ENCODE measurements around the gene DCAF8L1. TPM values are rescaled to one million over a fixed set of nuclear protein-coding genes. Genes with fewer than 3 reads are reported as not detected.

Gene DCAF8L1
- total RNA-seq, 6 experiments from 2014 or later: not detected

DNA sequence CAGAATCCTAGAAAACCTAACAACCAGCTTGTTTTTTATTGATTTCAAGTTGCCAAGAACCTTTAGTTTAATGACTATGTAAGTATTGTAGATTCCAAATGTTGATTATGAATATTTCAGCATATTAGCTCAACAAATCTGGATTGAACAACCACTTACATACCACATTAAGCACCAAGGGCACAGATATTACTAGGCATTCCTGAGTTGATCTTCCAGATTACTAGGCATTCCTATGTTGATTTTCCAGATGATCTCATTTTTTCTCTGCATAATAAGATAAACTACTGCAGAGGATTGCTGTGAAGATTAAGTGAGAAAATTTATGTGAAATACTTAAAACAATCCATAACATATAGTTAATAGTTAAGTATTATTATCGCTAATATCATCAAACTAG lies 17.4 kb upstream of the DCAF8L1 start:
- intact Hi-C loops (cut with DNase I): no loop called here
- no peak for ATAC-seq
- Histone ChIP-seq H3K36me3 (no peaks in the 10 kb centered on the region), H3K27me3 (peaks cover 0 to 4% of the 10 kb centered on the region in 2 donors), H3K9me3 (no peaks in the 10 kb centered on the region), H3K4me3 (no peak overlapping the region), H3K4me1 (no peaks in the 10 kb centered on the region), H3K27ac (no peak overlapping the region)
- TF ChIP-seq, protein P1, sequence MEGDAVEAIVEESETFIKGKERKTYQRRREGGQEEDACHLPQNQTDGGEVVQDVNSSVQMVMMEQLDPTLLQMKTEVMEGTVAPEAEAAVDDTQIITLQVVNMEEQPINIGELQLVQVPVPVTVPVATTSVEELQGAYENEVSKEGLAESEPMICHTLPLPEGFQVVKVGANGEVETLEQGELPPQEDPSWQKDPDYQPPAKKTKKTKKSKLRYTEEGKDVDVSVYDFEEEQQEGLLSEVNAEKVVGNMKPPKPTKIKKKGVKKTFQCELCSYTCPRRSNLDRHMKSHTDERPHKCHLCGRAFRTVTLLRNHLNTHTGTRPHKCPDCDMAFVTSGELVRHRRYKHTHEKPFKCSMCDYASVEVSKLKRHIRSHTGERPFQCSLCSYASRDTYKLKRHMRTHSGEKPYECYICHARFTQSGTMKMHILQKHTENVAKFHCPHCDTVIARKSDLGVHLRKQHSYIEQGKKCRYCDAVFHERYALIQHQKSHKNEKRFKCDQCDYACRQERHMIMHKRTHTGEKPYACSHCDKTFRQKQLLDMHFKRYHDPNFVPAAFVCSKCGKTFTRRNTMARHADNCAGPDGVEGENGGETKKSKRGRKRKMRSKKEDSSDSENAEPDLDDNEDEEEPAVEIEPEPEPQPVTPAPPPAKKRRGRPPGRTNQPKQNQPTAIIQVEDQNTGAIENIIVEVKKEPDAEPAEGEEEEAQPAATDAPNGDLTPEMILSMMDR (IDR thresholded peaks at IDR 0.05): no peak
- no peak for TF ChIP-seq POLR2A (IDR thresholded peaks at IDR 0.05)
- 50% methylated on average over 1 of the region's 1 CpG for WGBS (ENCODE audit: insufficient coverage, low coverage, low lambda C conversion rate, missing lambda C conversion rate)
- DNase-seq: no peak

DNA sequence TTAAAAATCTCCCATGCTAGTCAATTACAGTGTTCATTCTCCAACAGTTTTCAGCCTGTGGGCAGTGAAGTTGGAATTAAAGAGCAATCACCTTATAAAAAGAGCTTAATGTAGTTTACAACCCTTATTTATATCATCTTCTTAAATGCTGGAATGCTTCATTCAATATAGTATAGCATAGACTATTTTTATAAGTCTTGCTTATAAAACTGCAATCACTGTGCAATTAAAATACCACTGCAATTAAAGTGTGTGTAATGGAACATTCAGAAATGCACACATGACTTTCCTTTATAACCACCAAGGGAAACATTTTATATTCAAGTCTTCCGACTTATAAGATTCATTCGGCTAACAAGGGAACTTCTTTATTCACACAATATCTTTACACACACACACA lies 16.4 kb upstream of the DCAF8L1 start:
- no peak overlapping the region for H3K27ac ChIP-seq
- no peak overlapping the region for H3K4me3 ChIP-seq
- intact Hi-C loops (cut with DNase I): no loop called here
- no peak for DNase-seq
- H3K9me3 ChIP-seq: no peaks in the 10 kb centered on the region
- TF ChIP-seq, protein P1 (IDR thresholded peaks at IDR 0.05): no peak
- no peak for TF ChIP-seq POLR2A (IDR thresholded peaks at IDR 0.05)
- 76% methylated on average over 2 of the region's 2 CpGs for WGBS (ENCODE audit: insufficient coverage, low coverage, low lambda C conversion rate, missing lambda C conversion rate)
- no peaks in the 10 kb centered on the region for H3K4me1 ChIP-seq
- H3K27me3 ChIP-seq: peaks cover 0 to 4% of the 10 kb centered on the region in 2 donors
- H3K36me3 ChIP-seq: no peaks in the 10 kb centered on the region
- ATAC-seq: no peak

DNA sequence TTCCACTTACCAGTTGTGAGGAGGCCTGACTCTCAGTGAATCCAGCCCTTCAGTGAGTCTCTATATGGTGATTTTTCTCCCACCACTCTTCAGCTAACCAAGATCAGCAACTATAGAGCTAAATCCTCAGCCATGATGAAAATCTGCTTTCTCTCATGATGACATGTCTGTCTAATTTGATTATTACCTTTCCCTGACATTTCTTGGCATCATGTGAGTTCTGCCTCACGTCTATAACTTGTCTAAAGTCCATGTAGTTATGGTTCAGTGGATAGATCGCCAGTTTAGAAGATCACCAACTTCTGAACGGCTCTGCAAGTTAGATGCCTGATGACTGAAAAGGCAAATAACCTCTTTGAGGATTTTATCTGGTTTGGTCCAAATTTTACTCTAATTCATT lies 14.9 kb upstream of the DCAF8L1 start:
- WGBS (ENCODE audit: insufficient coverage, low coverage, low lambda C conversion rate, missing lambda C conversion rate): 52% methylated on average over 3 of the region's 3 CpGs
- Histone ChIP-seq H3K27me3 (peaks cover 0 to 4% of the 10 kb centered on the region in 2 donors), H3K4me3 (no peak overlapping the region), H3K9me3 (no peaks in the 10 kb centered on the region), H3K36me3 (no peaks in the 10 kb centered on the region), H3K4me1 (no peaks in the 10 kb centered on the region), H3K27ac (no peak overlapping the region)
- DNase-seq (no peak), ATAC-seq (no peak)
- intact Hi-C loops (cut with DNase I): no loop called here
- TF ChIP-seq, protein P1 (IDR thresholded peaks at IDR 0.05): no peak
- no peak for TF ChIP-seq POLR2A (IDR thresholded peaks at IDR 0.05)

DNA sequence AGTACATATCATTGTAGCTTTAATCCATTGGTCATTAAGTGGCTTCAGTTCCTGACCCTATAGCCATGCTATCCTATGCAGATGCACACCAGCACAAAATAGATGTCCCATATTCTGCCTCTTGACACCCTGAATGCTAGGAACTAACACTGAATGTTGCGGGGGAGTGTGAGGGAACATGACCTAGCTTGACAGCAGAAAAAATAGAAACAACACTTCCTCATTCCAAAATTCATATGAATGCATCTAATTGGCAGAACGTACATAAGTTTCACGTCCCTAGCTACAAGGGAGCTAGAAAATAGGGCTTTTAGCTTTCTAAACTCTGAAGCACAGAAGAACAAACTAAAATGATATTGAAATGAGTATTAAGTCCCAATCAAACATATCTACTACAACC lies 14.4 kb upstream of the DCAF8L1 start:
- ATAC-seq (no peak), DNase-seq (no peak)
- no peaks in the 10 kb centered on the region for H3K36me3 ChIP-seq
- intact Hi-C loops (cut with DNase I): no loop called here
- peaks cover 0 to 4% of the 10 kb centered on the region in 2 donors for H3K27me3 ChIP-seq
- H3K4me1 ChIP-seq: no peaks in the 10 kb centered on the region
- WGBS (ENCODE audit: insufficient coverage, low coverage, low lambda C conversion rate, missing lambda C conversion rate): 61% methylated on average over 3 of the region's 3 CpGs
- H3K9me3 ChIP-seq: no peaks in the 10 kb centered on the region
- no peak overlapping the region for H3K27ac ChIP-seq
- TF ChIP-seq POLR2A (IDR thresholded peaks at IDR 0.05): no peak
- TF ChIP-seq, protein P1 (IDR thresholded peaks at IDR 0.05): no peak
- H3K4me3 ChIP-seq: no peak overlapping the region
